NCI-H1092 treated with DMSO at 0.1 percent for 48 hours (cell line): Measurements from ENCODE around the gene APOM.

Experiments
- DNase-seq: peaks from one replicate; lab custom pipeline; 2025; lab: John Stamatoyannopoulos, UW

Gene APOM

GRCh38 chr6:31655349-31656237, at the start of gene APOM:
APOM (plus strand) TSS chr6:31655894; CDS start chr6:31655967, 73 bp downstream.
- no peak for DNase-seq

GRCh38 chr6:31607317-31607716, 48.4 kb upstream of the APOM start:
- no peak for DNase-seq

GRCh38 chr6:31609519-31610406, 45.9 kb upstream of the APOM start:
- peak; percentile 13 for DNase-seq

- DNase-seq, result no peak
These were observed 44.7 kb upstream of the APOM start for GRCh38 chr6:31610968-31611367.

- DNase-seq, result no peak
These were observed 41.5 kb upstream of the APOM start for GRCh38 chr6:31614075-31614619.

GRCh38 chr6:31614684-31615578, 40.8 kb upstream of the APOM start, which contains the start of gene AIF1:
AIF1 (plus strand) TSS chr6:31615234; CDS start chr6:31615330, 96 bp downstream.
- DNase-seq, result no peak

GRCh38 chr6:31615748-31616147, 39.9 kb upstream of the APOM start:
- DNase-seq, result no peak

GRCh38 chr6:31617010-31617409, 38.7 kb upstream of the APOM start:
- no peak for DNase-seq

- DNase-seq, result peak; percentile 97
These were observed 35.7 kb upstream of the APOM start for GRCh38 chr6:31619805-31620585.

- peak; percentile 73 for DNase-seq
These were observed 34.9 kb upstream of the APOM start, which contains the start of gene PRRC2A for GRCh38 chr6:31620586-31621319. PRRC2A (plus strand) TSS chr6:31620715; CDS start chr6:31622790, 2,075 bp downstream.

GRCh38 chr6:31621320-31621939, 34.3 kb upstream of the APOM start:
- DNase-seq, result no peak

GRCh38 chr6:31621991-31622390, 33.7 kb upstream of the APOM start:
- no peak for DNase-seq

GRCh38 chr6:31622684-31623091, 33.0 kb upstream of the APOM start:
- no peak for DNase-seq

GRCh38 chr6:31624070-31624469, 31.6 kb upstream of the APOM start:
- no peak for DNase-seq

GRCh38 chr6:31626952-31627351, 28.7 kb upstream of the APOM start:
- no peak for DNase-seq

- no peak for DNase-seq
These were observed 27.9 kb upstream of the APOM start for GRCh38 chr6:31627690-31628287.

GRCh38 chr6:31629014-31629413, 26.7 kb upstream of the APOM start:
- no peak for DNase-seq

- no peak for DNase-seq
These were observed 25.3 kb upstream of the APOM start for GRCh38 chr6:31630177-31630934.
